Duodenal mucosa (tissue), 2 donors: Measurements from ENCODE around the gene SNED1.

Source experiments
- H3K27ac ChIP-seq: one replicate; pipeline ENCODE4 v1.7.0; 2013; ENCODE audit warnings: low read depth, low read length
- H3K27me3 ChIP-seq, 2 donors: one replicate each; pipeline ENCODE4 v1.7.0; 2013; ENCODE audit warnings: low read length in 2 of 2, control low read depth in 1 of 2; ENCODE audit not compliant: insufficient read depth in 2 of 2, control insufficient read depth in 1 of 2
- H3K36me3 ChIP-seq, 2 donors: one replicate each; pipeline ENCODE4 v1.7.0; 2013; ENCODE audit warnings: low read length in 2 of 2, control low read depth in 1 of 2; ENCODE audit not compliant: insufficient read depth in 2 of 2, control insufficient read depth in 1 of 2
- H3K4me1 ChIP-seq, 2 donors: one replicate each; pipeline ENCODE4 v1.7.0; 2013; ENCODE audit warnings: low read length in 2 of 2, control low read depth in 1 of 2; ENCODE audit not compliant: insufficient read depth in 2 of 2, control insufficient read depth in 1 of 2
- H3K4me3 ChIP-seq, 2 donors: one replicate each; pipeline ENCODE4 v1.7.0; 2013; ENCODE audit warnings: low read length in 2 of 2, low read depth in 1 of 2
- H3K9ac ChIP-seq, 2 donors: one replicate each; pipeline ENCODE4 v1.7.0; 2013; ENCODE audit warnings: low read length in 2 of 2, low read depth in 1 of 2
- H3K9me3 ChIP-seq, 2 donors: one replicate each; pipeline ENCODE4 v1.7.0; 2013; ENCODE audit warnings: low read length in 2 of 2, control low read depth in 1 of 2; ENCODE audit not compliant: control insufficient read depth in 1 of 2

Gene SNED1

GRCh38 chr2:241080405-241081189 lies 82.2 kb downstream of the SNED1 start:
- no peak overlapping the region for H3K9ac ChIP-seq
- H3K27me3 ChIP-seq: no peaks in the 10 kb centered on the region
- peaks cover 0 to 4% of the 10 kb centered on the region in 2 donors for H3K36me3 ChIP-seq
- H3K27ac ChIP-seq: no peak overlapping the region
- peaks cover 0 to 9% of the 10 kb centered on the region in 2 donors for H3K4me1 ChIP-seq
- no peaks in the 10 kb centered on the region for H3K9me3 ChIP-seq
- H3K4me3 ChIP-seq: no peak overlapping the region

DNA sequence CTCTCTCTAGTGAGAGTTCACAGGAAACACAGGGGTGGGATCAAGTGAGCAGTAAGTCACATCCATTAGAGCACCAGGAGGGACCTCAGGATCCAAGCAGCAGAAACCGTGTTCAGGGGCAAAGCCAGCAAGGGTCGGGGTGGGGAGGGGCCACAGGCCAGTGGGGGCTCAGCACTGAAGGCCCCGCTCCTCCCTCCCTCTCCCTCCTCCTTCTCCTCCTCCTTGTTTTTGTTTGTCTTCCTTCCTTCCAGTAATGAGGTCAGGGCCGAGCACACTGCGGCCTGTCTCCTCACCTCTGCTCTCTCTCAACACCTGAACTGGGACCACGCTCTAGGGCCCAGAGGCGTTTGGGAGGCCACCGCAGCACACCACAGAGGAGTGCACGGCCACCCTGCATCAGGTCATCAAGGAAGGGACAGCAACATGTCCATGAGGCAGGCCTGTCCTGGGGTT lies 82.8 kb downstream of the SNED1 start:
- Histone ChIP-seq H3K36me3 (peaks cover 3 to 6% of the 10 kb centered on the region in 2 donors), H3K4me3 (no peak overlapping the region), H3K27me3 (no peaks in the 10 kb centered on the region), H3K9ac (no peak overlapping the region), H3K27ac (no peak overlapping the region), H3K4me1 (peaks cover 0 to 9% of the 10 kb centered on the region in 2 donors), H3K9me3 (no peaks in the 10 kb centered on the region)

DNA sequence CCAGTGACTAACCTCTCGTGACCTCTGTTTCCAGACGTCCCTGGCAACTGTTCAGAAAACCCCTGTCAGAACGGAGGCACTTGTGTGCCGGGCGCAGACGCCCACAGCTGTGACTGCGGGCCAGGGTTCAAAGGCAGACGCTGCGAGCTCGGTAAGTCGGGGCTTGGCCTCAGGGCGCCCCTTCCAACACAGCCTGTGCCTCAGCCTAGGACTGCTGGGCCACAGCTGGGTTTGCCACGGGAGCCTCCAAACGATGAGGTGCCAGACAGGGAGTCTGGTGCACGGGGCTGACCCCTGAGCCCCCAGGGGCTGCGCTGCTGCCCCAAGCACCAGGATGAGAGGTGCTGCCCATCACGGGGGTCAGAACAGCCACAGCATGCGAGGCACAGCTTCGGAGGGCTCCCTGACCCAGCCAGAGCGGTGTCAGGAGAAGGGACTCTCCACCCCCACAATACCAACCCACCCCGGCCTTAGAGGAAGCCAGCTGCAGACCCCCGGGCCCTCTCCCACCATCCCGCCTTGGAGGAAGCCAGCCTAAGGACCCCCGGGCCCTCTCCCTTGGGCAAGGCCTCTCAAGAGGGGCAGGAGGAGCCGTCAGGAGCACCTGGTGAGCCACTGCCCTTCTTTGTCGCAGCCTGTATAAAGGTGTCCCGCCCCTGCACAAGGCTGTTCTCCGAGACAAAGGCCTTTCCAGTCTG lies 83.4 kb downstream of the SNED1 start:
- H3K4me3 ChIP-seq: no peak overlapping the region
- peaks cover 0 to 9% of the 10 kb centered on the region in 2 donors for H3K4me1 ChIP-seq
- H3K27ac ChIP-seq: no peak overlapping the region
- peaks cover 8 to 10% of the 10 kb centered on the region in 2 donors for H3K36me3 ChIP-seq
- H3K9me3 ChIP-seq: no peaks in the 10 kb centered on the region
- H3K27me3 ChIP-seq: no peaks in the 10 kb centered on the region
- no peak overlapping the region for H3K9ac ChIP-seq

- H3K27ac ChIP-seq: no peak overlapping the region
- H3K9ac ChIP-seq: no peak overlapping the region
- no peaks in the 10 kb centered on the region for H3K27me3 ChIP-seq
- H3K36me3 ChIP-seq: peaks cover 16 to 17% of the 10 kb centered on the region in 2 donors
- peaks cover 0 to 9% of the 10 kb centered on the region in 2 donors for H3K4me1 ChIP-seq
- no peak overlapping the region for H3K4me3 ChIP-seq
- no peaks in the 10 kb centered on the region for H3K9me3 ChIP-seq
Measured at GRCh38 chr2:241082341-241083090, 84.1 kb downstream of the SNED1 start.

- Histone ChIP-seq H3K9ac (no peak overlapping the region), H3K27ac (no peak overlapping the region), H3K4me3 (no peak overlapping the region), H3K27me3 (no peaks in the 10 kb centered on the region), H3K36me3 (peaks cover 21 to 22% of the 10 kb centered on the region in 2 donors), H3K9me3 (no peaks in the 10 kb centered on the region), H3K4me1 (peaks cover 0 to 9% of the 10 kb centered on the region in 2 donors)
Measured at GRCh38 chr2:241083091-241083415, 84.6 kb downstream of the SNED1 start.

GRCh38 chr2:241084856-241085444 lies 86.5 kb downstream of the SNED1 start:
- H3K36me3 ChIP-seq: peaks cover 36 to 39% of the 10 kb centered on the region in 2 donors
- no peaks in the 10 kb centered on the region for H3K27me3 ChIP-seq
- peaks cover 0 to 9% of the 10 kb centered on the region in 2 donors for H3K4me1 ChIP-seq
- no peak overlapping the region for H3K9ac ChIP-seq
- no peak overlapping the region for H3K4me3 ChIP-seq
- no peak overlapping the region for H3K27ac ChIP-seq
- H3K9me3 ChIP-seq: no peaks in the 10 kb centered on the region

DNA sequence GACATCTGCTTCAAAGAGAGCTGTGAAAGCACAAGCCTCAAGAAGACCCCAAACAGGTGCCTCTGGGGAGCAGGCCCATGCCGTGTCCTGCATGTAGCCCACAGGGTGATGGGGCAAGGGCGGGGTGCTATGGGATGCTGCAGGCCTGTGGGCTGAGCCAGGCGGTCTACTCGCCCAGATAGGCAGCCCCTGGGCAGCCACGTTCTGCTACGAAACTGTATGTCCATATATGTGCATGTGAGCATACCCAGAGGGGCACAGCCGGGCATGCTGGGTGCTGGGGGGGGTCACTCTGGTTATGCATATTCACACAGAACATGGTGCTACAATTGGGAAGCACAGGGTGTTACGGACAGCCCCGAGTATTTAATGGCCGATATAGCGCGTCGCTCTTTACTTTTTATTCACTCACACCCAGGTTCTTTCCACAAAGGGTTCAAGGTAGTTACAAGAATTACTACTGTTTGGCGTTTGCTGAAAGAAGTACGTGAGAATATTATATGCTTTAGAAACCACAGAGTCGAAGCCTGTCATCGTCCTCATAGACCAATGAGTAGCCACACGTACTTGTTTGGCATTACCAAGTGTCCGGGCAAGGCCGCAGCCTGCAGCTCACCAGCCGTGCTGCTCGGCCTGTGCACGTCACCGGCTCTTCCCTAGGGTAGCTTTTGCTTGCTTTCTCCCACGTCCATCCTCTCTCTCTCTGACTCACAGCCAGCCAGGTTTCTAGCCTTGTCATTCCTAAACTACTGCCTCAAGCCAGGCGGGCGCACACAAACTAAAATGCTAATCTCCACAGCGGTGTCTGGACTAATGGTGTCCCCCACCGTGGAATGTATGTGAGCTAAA lies 89.2 kb downstream of the SNED1 start:
- no peaks in the 10 kb centered on the region for H3K4me1 ChIP-seq
- H3K27me3 ChIP-seq: no peaks in the 10 kb centered on the region
- no peaks in the 10 kb centered on the region for H3K9me3 ChIP-seq
- H3K4me3 ChIP-seq: no peak overlapping the region
- no peak overlapping the region for H3K9ac ChIP-seq
- H3K27ac ChIP-seq: no peak overlapping the region
- peaks cover 47 to 65% of the 10 kb centered on the region in 2 donors for H3K36me3 ChIP-seq

DNA sequence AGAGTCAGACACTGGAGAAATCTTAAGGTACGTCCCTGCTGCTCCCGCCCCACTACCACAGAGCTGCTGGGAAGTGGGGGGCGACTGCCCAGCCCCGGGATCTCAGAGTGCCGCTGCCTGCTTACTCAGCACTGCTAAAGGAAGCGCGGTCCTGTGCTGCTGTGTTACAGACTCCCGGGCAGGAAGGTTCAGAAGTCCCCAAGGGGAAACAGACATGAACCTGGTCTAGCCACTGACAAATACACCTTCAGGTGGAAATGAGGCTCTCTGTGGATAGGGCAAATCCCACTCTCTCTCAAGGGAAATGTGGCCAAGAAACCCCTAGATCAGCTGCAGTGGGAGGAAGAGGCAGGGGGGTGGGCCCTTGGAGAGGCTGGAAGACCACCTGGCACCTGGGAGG lies 90.0 kb downstream of the SNED1 start:
- no peaks in the 10 kb centered on the region for H3K27me3 ChIP-seq
- H3K4me3 ChIP-seq: no peak overlapping the region
- H3K9me3 ChIP-seq: no peaks in the 10 kb centered on the region
- H3K36me3 ChIP-seq: peaks cover 53 to 72% of the 10 kb centered on the region in 2 donors
- H3K4me1 ChIP-seq: no peaks in the 10 kb centered on the region
- no peak overlapping the region for H3K9ac ChIP-seq
- H3K27ac ChIP-seq: no peak overlapping the region
